C4-2B (cell line): ENCODE data around the gene YY1AP1.

ENCODE experiments used
- ZFX ChIP-seq: fragments of 450-650 bp; IDR thresholded peaks from 2 replicates; pipeline ENCODE4 v1.6.1; 2017
- TF ChIP-seq, protein P1 (sequence below): fragments of 450-650 bp; conservative IDR thresholded peaks from 2 replicates; pipeline ENCODE4 v1.5.1; 2017; ENCODE audit warnings: mild to moderate bottlenecking

DNA sequence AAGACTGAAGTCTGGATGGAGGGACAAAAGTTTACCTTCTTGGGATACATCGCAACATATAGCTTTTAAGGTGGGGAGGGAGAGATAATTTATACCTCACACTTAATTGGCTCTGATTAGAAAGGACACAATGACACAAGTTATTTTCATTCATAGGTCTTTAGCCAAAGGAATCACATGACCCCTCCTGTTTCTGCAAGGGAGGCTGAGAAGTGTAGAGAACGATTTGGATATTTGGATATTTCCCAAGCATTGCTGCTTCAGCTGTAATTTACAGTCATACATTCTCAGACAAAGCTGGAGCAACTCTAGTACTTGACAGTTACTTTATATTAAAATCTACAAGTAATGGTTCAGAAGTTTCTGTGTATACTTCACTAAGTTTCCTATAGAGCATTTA, 24.5 kb upstream of the YY1AP1 start:
- TF ChIP-seq, protein P1, sequence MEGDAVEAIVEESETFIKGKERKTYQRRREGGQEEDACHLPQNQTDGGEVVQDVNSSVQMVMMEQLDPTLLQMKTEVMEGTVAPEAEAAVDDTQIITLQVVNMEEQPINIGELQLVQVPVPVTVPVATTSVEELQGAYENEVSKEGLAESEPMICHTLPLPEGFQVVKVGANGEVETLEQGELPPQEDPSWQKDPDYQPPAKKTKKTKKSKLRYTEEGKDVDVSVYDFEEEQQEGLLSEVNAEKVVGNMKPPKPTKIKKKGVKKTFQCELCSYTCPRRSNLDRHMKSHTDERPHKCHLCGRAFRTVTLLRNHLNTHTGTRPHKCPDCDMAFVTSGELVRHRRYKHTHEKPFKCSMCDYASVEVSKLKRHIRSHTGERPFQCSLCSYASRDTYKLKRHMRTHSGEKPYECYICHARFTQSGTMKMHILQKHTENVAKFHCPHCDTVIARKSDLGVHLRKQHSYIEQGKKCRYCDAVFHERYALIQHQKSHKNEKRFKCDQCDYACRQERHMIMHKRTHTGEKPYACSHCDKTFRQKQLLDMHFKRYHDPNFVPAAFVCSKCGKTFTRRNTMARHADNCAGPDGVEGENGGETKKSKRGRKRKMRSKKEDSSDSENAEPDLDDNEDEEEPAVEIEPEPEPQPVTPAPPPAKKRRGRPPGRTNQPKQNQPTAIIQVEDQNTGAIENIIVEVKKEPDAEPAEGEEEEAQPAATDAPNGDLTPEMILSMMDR, result no peak
- TF ChIP-seq ZFX, result no peak
